Measurements from ENCODE around the gene EXOC8.

EXOC8 gene

GRCh38 chr1:231317306-231318014 is 20.2 kb downstream of the EXOC8 start:
- H3K4me3 ChIP-seq (ENCODE audit: low read depth, low read length): no peak overlapping the region
- CTCF ChIA-PET: interaction anchor here (0.8 to 2.0 kb wide), 9 partner anchors 8 to 284 kb away, joined by 3 to 4 read pairs (median 3); no protein-coding TSS in a partner anchor
- no peak for TF ChIP-seq CTCF (IDR thresholded peaks at IDR 0.05; ENCODE audit: insufficient read depth, low read length, missing control alignments)
- POLR2A ChIA-PET: interaction anchor here (0.9 kb wide), 1 partner anchor 20 kb away, joined by 3 read pairs; the partner anchor contains the start of genes EXOC8 and SPRTN
- no peak for DNase-seq (ENCODE audit: low read depth, low spot score)

- H3K4me3 ChIP-seq (ENCODE audit: low read depth, low read length): no peak overlapping the region
- peak; percentile 64 for TF ChIP-seq CTCF (IDR thresholded peaks at IDR 0.05; ENCODE audit: insufficient read depth, low read length, missing control alignments)
- ChIA-PET CTCF (interaction anchor here (0.7 to 3.0 kb wide), 10 partner anchors 9 to 290 kb away, joined by 3 to 14 read pairs (median 4); no protein-coding TSS in a partner anchor), POLR2A (interaction anchor here (0.7 kb wide), 1 partner anchor 115 kb away, joined by 3 read pairs; no protein-coding TSS in a partner anchor)
- DNase-seq (ENCODE audit: low read depth, low spot score): no peak
These were observed 21.8 kb downstream of the EXOC8 start for GRCh38 chr1:231315887-231316286.

- no peak for TF ChIP-seq CTCF (IDR thresholded peaks at IDR 0.05; ENCODE audit: insufficient read depth, low read length, missing control alignments)
- POLR2A ChIA-PET: no interaction called here
- CTCF ChIA-PET: interaction anchor here (0.8 to 3.0 kb wide), 4 partner anchors 10 to 288 kb away, joined by 3 to 14 read pairs (median 4); no protein-coding TSS in a partner anchor
These were observed 24.0 kb downstream of the EXOC8 start for GRCh38 chr1:231313661-231314060.

DNA sequence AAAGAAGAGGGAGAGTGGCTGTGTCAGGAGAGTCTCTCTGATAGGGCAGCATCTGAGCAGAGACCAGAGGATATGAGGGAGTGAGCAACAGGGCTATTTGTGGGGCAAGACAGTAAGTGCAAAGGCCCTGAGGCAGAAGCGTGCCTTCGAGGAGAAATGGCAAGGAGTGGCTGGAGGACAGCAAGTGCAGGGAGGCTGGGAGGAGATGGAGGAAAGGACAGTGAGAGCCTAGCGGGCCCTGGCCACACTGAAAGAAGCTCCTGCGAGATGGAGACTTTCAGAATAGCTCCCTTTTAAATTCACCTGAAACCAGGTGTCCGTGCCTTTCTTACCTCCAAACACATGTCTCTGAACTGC is 25.2 kb downstream of the EXOC8 start:
- CTCF ChIA-PET: interaction anchor here (2.2 kb wide), 1 partner anchor 45 kb away, joined by 5 read pairs; no protein-coding TSS in a partner anchor
- no peak for TF ChIP-seq CTCF (IDR thresholded peaks at IDR 0.05; ENCODE audit: insufficient read depth, low read length, missing control alignments)
- no peak for DNase-seq (ENCODE audit: low read depth, low spot score)

More at GRCh38 chr1:231313661-231314060, 24.0 kb downstream of the EXOC8 start:
- no peak for DNase-seq (ENCODE audit: low read depth, low spot score)
- H3K4me3 ChIP-seq (ENCODE audit: low read depth, low read length): no peak overlapping the region

DNA sequence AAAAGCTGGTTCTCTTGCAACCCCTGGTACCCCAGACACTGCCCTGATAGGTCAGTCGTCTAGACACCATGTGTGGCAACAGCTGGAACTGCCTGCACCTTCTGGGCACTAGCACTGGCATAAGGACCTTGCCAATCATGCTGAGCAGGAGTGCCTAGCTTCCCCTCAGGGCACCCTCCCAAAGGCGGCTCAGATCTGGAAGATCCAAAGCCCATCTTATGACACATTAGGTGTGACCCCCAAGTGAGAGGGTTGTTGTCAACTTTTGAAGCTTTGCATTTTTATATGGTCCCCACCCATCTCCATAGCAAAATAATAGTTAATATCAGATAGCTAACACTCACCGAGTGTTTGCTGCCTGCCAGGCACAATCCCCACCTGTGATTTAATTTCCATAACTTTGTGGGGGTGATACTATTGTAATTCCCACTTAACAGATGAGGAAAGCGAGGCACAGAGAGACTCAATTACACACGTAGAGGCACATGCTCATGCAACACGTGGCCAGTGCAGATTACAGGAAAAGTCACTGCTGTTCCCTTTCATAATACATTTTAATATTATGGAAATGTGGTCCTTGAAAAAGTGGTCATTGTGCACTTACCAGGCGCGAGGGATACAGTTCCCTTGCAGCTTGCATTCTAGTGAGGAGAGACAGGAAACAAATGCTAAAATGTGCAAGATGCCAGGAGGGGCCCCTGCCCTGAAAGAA is 25.8 kb downstream of the EXOC8 start:
- ChIA-PET CTCF (interaction anchor here (1.3 kb wide), 1 partner anchor 20 kb away, joined by 3 read pairs; no protein-coding TSS in a partner anchor), POLR2A (no interaction called here)
- no peak overlapping the region for H3K4me3 ChIP-seq (ENCODE audit: low read depth, low read length)
- TF ChIP-seq CTCF (IDR thresholded peaks at IDR 0.05; ENCODE audit: insufficient read depth, low read length, missing control alignments): no peak
- DNase-seq (ENCODE audit: low read depth, low spot score): no peak

More for the DNA sequence above, 25.2 kb downstream of the EXOC8 start:
- POLR2A ChIA-PET: no interaction called here
- no peak overlapping the region for H3K4me3 ChIP-seq (ENCODE audit: low read depth, low read length)

DNA sequence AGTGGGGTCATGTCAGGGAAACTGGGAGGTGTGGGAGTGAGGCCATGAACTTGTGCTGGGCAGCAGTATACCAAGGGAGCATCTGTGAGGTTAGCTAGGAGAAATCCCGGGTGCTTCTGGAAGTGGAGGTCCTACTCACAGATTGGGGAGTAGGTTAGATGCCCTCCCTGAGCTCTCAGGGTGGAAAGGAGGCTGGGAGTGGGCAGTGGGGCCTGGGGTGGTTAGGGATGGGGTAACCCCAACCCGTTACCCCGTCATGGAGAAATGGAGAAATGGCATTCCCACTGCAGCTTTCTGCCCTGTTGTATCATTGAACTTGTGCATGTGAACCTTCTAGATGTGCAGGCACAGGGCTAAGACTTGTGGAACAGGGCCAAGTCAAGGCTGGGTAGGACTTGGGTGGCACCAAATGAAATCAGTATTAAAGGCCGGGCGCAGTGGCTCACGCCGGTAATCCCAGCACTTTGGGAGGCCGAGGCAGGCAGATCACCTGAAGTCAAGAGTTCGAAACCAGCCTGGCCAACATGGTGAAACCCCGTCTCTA is 27.2 kb downstream of the EXOC8 start:
- no peak overlapping the region for H3K4me3 ChIP-seq (ENCODE audit: low read depth, low read length)
- ChIA-PET CTCF (interaction anchor here (1.3 kb wide), 1 partner anchor 19 kb away, joined by 3 read pairs; no protein-coding TSS in a partner anchor), POLR2A (no interaction called here)
- no peak for DNase-seq (ENCODE audit: low read depth, low spot score)
- no peak for TF ChIP-seq CTCF (IDR thresholded peaks at IDR 0.05; ENCODE audit: insufficient read depth, low read length, missing control alignments)

Data from AG04449 (cell line).